Embryonic facial prominence (tissue), 1 donor: ENCODE data around the gene TMEM175.
"Not testable (repeated sequence)": the region's sequence is repeated elsewhere in the genome, so short reads cannot be mapped to it uniquely, and the experiment has no call there.

Experiments
- DNase-seq: peaks from one replicate; pipeline ENCODE4 v3.0.0-alpha.2; 2016; ENCODE audit errors: extremely low spot score

TMEM175 gene

GRCh38 chr4:970046-970745, 37.9 kb downstream of the TMEM175 start:
- DNase-seq, result no peak

DNA sequence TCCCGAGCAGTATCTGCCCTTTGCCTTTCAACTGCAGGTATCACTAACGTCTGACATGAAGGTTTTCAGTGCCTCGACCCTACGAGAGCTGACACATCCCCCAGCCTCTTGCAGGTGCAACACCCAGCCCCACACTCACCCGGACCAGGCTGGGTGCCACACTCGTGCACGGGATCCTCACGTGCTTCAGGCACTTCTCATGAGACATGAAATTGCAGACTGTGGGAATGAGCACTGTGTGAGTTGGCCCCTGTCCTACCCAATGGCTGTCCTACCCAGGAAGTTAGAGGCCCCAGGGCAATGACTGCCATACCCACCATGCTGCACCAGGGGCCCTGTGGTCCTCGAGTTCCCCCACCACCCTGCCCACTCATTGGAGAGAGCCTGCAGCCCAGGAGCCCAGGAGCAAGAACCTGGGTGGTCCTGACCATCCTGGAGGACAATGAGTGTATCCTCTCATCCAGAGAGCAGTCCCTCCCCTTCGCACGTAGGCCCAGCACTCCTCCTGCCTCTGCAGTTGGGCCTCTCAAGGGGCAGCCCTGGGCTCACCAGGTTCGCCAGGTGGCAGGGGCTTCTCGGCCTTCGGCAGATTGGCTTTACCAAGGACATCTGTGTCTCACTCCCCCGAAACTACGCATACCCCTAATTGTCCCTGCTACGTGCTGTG, 38.7 kb downstream of the TMEM175 start:
- DNase-seq, result no peak

- no peak for DNase-seq
Observed at GRCh38 chr4:971666-972500, 39.6 kb downstream of the TMEM175 start.

GRCh38 chr4:972651-973424, 40.6 kb downstream of the TMEM175 start:
- DNase-seq, result no peak

GRCh38 chr4:973431-974397, 41.5 kb downstream of the TMEM175 start, which contains the start of gene DGKQ:
TSS of gene DGKQ (minus strand) at chr4:973569. CDS start at chr4:973482, 87 bp downstream.
- DNase-seq, result peak; percentile 45

GRCh38 chr4:974668-975067, 42.4 kb downstream of the TMEM175 start:
- no peak for DNase-seq

DNA sequence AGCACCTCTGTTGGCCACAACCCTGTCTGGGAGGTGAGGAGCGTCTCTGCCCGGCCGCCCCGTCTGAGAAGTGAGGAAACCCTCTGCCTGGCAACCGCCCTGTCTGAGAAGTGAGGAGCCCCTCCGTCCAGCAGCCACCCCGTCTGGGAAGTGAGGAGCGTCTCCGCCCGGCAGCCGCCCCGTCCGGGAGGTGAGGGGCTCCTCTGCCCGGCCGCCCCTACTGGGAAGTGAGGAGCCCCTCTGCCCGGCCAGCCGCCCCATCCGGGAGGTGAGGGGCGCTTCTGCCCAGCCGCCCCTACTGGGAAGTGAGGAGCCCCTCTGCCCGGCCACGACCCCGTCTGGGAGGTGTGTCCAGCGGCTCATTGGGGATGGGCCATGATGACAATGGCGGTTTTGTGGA, 43.8 kb downstream of the TMEM175 start:
- DNase-seq, result not testable (repeated sequence)

DNA sequence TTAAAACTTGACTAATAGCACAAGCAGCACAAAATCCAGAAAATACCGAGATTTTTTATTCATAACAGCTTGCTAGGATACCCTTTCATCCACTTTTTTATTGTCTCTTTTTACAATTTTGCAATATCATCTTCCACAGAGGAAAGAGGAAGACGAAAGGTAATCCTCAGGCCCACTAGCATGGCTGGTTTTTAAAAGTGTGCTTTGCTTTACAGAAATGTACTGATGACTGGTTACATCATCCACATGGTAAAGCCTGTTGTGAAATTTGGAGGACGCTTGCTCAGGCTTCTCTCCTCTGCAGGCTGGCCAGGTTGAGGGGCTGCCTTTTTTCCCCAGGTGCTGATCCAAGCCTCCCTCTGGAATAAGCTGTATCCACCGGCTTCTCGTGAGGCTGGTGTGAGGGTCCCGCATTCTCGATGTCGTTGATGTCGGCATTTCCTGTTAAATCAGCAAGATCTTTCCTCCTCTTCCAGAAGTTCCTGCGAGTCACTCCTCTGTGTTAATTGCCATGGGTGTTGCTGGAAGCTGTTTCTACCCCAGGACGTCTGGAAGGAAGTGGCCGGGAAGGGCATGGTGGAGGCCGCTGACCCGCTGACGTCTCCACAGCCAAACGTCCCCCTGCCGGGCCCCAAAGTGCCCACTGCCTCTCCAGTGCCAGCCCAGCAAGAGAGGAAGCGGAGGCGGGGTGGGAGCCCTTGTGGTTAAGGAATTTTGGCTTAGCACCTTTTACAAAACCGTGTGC, 46.9 kb downstream of the TMEM175 start:
- no peak for DNase-seq

DNA sequence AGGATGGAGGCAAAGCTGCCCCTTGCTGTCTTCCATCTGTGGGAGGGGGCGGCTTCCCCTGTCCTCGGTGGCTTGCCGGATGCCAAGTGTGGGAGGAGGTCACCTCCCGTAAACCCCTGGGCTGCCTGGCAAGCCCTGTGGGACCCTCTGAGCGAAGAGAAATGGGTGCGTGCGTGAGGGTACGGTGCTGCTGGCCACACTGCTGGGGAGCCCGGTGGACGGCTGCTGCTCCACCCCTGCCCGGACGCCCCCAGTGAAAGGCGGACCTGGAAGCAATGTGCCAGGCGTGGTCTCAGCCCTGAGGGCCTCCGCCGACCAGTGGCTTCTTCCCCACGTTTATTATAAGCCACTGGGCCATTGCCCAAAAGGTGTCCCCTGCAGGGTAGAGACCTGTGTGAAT, 50.0 kb downstream of the TMEM175 start:
- no peak for DNase-seq

- no peak for DNase-seq
Observed at GRCh38 chr4:982814-983213, 50.6 kb downstream of the TMEM175 start.

GRCh38 chr4:984336-985054, 52.2 kb downstream of the TMEM175 start:
- no peak for DNase-seq

DNA sequence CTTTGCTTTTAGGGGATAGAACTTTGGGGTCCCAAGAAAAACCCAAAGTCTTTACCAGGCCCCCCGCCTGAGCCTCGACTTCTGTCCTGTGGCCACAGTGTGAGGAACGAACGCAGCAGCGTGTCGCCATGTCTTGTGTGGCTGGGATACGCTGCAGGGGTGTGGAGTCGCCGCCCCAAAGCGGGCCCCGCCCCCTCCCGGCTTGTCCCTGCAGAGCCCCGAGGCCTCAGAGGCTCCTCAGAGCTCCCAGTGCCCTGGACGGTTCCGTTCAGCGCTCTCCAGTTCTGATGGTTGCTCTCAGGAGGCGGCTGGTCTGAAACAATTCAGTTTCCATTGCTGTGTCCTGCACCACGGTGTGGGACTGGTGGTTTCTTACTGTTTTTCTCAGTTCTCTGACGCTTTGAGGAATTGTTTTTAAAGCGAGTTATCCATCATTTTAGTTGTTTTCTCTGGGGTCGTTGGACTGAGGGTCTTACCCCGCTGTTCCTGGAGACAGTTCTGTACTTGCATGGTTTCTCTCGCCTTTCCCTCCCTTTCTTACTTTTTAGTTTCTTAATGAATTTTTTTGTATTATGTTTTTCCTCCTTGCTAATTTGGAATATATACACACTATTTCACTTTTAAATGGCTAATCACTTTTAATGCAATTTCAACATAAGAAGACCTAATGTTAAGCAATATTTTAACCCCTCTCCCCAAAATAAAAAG, 53.0 kb downstream of the TMEM175 start:
- no peak for DNase-seq

- no peak for DNase-seq
Observed at GRCh38 chr4:986428-986878, 54.2 kb downstream of the TMEM175 start.

DNA sequence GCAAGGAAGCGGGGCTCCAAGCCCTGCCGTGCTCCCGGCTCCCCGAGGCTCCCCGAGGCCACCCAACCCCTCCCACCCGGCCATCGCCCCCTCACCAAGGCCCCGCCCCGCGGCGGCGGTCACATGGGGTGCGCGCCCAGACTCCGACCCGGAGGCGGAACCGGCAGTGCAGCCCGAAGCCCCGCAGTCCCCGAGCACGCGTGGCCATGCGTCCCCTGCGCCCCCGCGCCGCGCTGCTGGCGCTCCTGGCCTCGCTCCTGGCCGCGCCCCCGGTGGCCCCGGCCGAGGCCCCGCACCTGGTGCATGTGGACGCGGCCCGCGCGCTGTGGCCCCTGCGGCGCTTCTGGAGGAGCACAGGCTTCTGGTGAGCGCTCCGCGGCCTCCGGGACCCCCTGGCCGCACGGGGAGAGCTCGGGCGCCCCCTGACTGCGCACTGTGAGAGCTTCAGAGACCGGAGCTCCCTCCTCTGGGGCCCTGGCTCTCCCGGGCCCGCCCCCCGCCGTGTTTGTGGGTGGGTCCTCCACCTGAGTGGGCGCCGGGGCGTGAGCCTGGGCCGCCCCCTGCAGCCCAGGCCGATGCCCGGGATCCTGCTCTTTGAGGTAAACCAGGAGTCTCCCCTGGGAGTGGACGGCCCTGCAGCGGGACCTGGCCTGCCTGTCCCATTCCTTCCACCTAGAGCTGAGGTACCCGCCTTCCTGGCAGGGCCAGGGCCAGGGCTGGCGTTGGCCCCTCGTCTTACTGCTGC, 54.8 kb downstream of the TMEM175 start, which contains the start of gene IDUA:
Gene IDUA (plus strand): TSS at position 166 of the 745 bp plus-strand sequence. CDS start 41 bp downstream, at position 207.
- peak; percentile 26 for DNase-seq

GRCh38 chr4:987624-988513, 55.6 kb downstream of the TMEM175 start:
- no peak for DNase-seq
